Measurements from ENCODE around the gene PNPLA4. TPM values are rescaled to one million over a fixed set of nuclear protein-coding genes. Genes with fewer than 3 reads are reported as not detected.

PNPLA4 gene
- total RNA-seq, 6 experiments from 2014 or later: 3.4 to 8.3 (median 4.4) TPM

DNA sequence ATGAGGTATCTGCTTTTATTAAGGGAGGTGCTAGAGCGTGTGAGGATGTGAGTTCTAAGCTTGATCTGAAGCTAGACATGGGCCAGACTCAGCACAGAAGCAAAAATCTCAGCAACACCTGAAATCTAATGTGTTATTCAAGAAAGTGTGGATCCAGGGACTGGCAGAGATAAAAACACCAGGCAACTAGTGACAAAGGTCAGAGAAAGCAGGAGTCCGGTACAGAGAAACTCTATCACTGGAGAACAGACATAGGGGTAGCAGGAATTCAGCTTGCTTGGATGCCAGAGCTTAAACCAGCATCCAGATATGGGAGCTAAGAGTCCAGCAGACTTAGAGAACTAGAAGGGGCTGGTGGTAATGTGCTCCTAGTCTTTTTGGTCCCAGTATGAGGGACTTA is 50.3 kb downstream of the PNPLA4 start:
- Mint-ChIP-seq H3K27me3 (ENCODE audit: insufficient read depth) (no peaks in the 10 kb centered on the region), H3K36me3 (ENCODE audit: low read depth) (no peaks in the 10 kb centered on the region), H3K27ac (no peak overlapping the region), H3K9me3 (no peaks in the 10 kb centered on the region), H3K4me1 (ENCODE audit: low read depth) (no peaks in the 10 kb centered on the region), H3K4me3 (no peak overlapping the region)
- no peak for TF ChIP-seq CTCF (IDR thresholded peaks at IDR 0.05)
- no peak for DNase-seq

DNA sequence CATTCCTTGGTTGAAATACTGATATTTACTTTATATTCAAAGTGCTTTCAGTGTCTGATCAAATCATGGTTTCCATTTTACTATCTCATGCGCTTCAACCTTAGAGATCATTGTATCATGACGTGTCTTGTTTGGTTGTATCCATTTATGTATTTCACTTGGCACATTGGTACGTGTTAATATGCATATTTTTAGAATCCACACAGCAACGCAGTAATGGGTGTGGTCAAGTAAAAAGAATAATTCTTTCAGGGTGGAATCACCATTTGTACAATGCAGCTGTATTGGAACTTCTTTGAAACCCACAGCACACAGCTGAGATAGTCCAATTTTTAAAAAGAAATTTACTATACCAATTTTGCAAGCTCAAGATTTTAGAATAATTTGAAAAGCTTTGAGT is 55.2 kb downstream of the PNPLA4 start:
- H3K4me3 Mint-ChIP-seq: no peak overlapping the region
- no peaks in the 10 kb centered on the region for H3K4me1 Mint-ChIP-seq (ENCODE audit: low read depth)
- no peaks in the 10 kb centered on the region for H3K9me3 Mint-ChIP-seq
- H3K27me3 Mint-ChIP-seq (ENCODE audit: insufficient read depth): no peaks in the 10 kb centered on the region
- no peak for DNase-seq
- H3K27ac Mint-ChIP-seq: no peak overlapping the region
- no peaks in the 10 kb centered on the region for H3K36me3 Mint-ChIP-seq (ENCODE audit: low read depth)
- no peak for TF ChIP-seq CTCF (IDR thresholded peaks at IDR 0.05)

DNA sequence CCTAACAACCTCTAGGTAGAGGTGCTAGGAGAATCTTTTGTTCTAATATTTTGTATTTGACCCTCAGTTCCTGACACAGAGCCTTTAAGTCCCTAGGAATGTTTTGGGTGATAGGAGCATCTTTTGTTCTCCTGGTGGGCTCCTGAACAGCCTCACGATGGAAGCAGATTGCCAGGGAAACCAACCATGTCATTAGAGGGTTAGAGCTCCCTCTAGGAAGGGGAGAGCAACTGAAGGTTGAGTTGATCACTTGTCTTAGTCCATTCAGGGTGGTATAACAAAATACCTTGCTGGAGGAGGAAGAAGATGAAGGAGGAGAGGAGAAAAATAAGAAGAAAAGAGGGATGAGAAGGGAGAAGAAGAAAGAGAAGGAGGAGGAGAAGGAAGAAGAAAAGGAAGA is 75.0 kb downstream of the PNPLA4 start:
- Mint-ChIP-seq H3K9me3 (no peaks in the 10 kb centered on the region), H3K4me3 (no peak overlapping the region), H3K36me3 (ENCODE audit: low read depth) (no peaks in the 10 kb centered on the region), H3K27me3 (ENCODE audit: insufficient read depth) (no peaks in the 10 kb centered on the region), H3K27ac (no peak overlapping the region), H3K4me1 (ENCODE audit: low read depth) (no peaks in the 10 kb centered on the region)
- DNase-seq: no peak
- no peak for TF ChIP-seq CTCF (IDR thresholded peaks at IDR 0.05)

Other genes with a start within 250 kb of the PNPLA4 start
- gene VCX, start 84.2 kb downstream of the PNPLA4 start, total RNA-seq (2021; fragmentation: NEBNext Ultra II Directional; extraction: Animal tissue kit (Norgen Biotek cat#: 25700)): not detected
- gene VCX2, start 243.9 kb upstream of the PNPLA4 start, total RNA-seq (2021; fragmentation: NEBNext Ultra II Directional; extraction: Animal tissue kit (Norgen Biotek cat#: 25700)): not detected